GM19455 (cell line): ENCODE data around the gene SAPCD1.
"Not testable (repeated sequence)": the region's sequence is repeated elsewhere in the genome, so short reads cannot be mapped to it uniquely, and the experiment has no call there.

Experiments
- ATAC-seq: cut with Tn5 transposase; IDR thresholded peaks from one replicate; pipeline ENCODE4 v1.9.1; 2021; ENCODE audit not compliant: unreplicated experiment

The SAPCD1 gene

DNA sequence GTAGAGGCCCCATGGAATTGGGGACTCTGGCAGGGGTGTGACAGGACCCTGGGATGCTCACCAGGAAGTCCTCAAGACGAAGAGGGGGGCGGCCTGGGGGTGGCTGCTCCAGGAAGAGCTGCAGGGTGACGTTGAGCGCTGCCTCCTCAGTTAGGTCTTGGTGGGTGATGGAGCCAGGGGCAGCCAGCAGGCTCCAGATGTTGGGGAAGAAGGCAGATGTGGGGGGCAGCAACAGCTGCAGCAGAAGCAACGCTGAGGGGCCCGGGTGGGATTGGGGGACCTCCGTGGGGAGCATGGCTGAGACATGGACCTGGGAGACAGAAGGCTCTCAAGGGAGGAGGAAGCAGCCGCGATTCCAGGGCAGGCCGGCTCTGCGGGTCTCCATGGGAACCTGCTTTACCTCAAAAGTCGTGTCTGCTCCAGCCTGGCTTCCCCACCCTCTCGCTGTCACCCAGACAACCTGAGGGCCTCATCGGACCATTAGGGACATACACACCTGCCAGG is 14.1 kb downstream of the SAPCD1 start:
- no peak for ATAC-seq

DNA sequence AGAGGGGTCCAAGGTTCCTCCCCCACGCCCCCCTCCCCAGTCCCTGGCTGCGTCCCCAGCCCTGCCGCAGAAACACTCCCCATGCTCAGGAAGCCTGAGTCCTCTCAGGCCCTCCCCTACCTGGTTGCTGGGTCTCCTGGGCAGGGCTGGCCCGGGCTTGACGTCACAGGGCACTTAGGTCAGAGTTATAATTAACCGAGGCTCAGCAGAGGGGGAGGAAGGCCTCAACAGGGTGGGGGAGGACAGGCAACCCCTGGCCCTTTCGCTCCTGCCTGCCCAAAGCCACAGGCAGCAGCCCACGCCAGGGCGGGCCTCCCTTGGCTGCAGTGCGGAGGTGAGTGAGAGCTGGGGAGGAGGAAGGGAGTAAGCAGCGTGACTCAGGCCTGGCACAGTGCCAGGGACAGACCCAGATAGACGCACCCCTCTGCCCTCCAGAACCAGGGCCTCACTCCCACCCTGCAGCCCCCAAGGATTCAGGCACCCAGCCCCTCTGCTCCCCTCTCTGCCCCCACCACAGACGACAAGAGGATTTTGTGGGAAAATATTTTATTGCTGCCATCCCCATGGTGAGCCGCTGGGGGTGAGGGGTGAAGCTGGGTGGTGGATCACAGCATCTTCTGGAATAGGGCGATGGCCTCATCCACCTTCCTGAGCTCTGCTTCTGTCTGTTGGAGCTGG is 14.7 kb downstream of the SAPCD1 start, which contains the start of gene VWA7:
Gene VWA7, minus strand, starts transcription at position 340 of the 678 bp plus-strand sequence. CDS start 549 bp downstream, outside the sequence.
- no peak for ATAC-seq

DNA sequence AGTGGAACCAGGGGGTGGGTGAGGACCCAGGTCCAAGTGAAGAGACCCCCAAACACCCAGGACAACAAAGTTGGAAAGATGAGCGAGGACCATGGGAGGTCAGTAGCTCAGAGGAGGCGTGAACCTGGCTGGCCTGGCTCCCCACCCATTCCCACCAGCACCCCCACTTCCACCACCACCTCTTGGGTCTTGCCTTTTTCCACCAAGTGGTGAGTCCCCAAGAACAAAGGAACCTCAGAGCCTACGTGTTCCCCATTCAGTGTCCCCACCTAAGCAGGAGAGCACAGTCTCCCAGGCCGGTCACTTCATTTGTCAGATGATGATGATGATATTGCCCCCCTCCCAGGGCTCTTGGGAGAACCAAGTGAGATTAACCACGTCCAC is 15.2 kb downstream of the SAPCD1 start:
- ATAC-seq, result no peak

- ATAC-seq, result no peak
Observed at GRCh38 chr6:31778193-31778592, 15.7 kb downstream of the SAPCD1 start.

DNA sequence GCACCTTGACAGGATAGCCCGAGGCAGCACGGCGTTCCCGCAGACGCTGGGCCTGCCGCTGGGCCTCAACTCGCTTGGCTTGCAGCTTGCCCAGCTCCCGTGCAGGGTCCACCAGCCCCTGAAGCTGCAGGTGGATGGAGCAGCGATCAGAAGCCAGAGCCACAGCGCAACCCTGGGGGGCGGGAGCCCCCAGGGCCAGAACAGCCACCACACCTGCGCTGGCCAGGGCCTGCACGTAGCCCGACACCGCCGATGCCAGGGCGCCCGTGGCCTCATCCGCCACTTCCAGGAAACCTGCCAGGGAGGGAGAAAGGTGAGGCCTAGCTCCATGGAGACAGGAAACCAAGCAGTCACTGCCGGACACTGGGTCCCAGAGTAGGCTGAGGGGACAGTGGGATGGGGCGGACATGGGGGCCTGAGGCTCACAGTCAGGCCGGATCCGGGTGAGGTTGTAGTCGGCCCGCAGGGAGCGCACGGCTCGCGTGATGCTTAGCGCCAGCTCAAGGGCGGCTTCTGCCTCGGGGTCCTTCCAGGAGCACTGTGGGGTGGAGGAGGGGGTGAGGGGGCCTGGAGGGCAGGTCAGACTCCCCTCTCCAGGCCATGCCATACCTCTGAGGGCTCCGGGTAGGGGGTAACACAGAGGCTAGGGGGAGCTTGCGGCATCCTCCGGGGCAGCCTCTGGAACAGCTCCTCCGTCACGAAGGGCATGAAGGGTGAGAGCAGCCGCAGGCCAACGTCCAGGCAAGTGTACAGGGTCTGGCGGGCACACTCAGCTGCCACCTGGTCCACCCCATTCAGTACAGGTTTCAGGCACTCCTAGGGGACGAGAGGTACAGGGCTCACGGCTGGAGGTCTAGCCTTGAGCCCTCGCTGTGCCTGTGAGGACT is 16.8 kb downstream of the SAPCD1 start:
- no peak for ATAC-seq

DNA sequence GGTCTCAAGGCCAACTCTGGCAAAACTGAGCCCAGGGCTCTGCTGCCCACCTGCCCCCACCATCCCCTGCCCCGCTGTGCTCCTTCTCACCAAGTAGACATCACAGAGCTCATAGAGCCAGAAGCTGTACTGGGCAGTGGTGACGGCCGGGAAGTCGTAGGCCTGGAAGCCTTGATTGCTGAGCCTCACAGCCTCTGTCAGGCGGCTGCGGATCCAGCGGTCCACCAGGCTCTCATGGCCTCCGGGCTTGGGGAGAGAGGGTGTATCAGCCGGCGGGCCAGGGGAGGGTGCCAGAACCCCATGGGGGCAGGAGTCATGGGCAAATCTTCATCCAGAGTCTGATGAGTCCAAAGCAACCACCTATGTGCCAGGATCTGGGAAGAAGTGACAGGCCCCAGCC is 17.5 kb downstream of the SAPCD1 start:
- no peak for ATAC-seq

GRCh38 chr6:31780507-31781243 is 18.2 kb downstream of the SAPCD1 start:
- ATAC-seq, result no peak

DNA sequence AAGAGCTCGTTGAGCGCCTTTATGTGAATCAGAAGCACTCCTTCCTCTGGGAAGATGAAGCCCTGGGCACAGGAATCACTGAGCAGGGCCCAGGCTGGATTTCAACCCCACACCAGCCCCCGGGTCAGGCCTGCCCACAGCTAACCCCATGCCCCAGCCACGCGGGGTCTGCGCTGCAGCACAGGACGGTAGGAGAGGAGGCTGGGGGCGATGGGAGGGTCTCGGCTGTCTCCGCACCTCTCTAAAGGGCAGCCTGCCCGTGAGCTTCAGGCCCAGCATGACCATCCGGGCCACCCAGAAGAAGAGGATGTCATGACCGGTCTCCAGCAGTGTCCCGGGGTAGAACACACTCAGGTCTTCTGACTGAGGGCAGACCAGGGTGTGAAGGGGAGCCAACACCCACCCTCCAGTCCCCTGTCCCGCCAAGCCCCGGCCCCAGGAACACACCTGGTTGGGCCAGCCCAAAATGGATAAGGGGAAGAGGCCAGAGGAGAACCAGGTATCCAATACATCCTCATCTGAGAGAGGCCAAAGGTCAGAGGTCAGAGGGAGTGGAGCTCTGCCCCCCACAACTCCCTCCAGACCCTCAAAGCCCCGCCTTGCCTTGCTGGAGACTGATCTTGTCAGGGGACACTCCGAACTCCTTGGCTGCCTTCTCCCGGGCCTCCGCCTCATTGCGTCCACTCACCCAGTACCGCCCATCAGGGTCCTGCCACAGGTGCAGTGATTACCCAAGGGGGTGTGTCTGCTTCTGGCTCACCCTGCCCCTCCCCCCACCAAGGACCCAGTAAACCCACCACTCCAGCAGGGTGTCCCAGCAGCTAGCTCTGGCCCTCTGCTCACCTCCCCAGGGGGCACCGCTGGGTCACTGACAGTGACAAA is 19.0 kb downstream of the SAPCD1 start:
- no peak for ATAC-seq

GRCh38 chr6:31782126-31782855 is 19.8 kb downstream of the SAPCD1 start:
- no peak for ATAC-seq

GRCh38 chr6:31784098-31784925 is 21.9 kb downstream of the SAPCD1 start:
- ATAC-seq, result no peak

GRCh38 chr6:31785475-31785874 is 23.0 kb downstream of the SAPCD1 start:
- no peak for ATAC-seq

- no peak for ATAC-seq
Observed at GRCh38 chr6:31791324-31792089, 29.1 kb downstream of the SAPCD1 start.

- ATAC-seq, result no peak
Observed at GRCh38 chr6:31792090-31792374, 29.6 kb downstream of the SAPCD1 start.

DNA sequence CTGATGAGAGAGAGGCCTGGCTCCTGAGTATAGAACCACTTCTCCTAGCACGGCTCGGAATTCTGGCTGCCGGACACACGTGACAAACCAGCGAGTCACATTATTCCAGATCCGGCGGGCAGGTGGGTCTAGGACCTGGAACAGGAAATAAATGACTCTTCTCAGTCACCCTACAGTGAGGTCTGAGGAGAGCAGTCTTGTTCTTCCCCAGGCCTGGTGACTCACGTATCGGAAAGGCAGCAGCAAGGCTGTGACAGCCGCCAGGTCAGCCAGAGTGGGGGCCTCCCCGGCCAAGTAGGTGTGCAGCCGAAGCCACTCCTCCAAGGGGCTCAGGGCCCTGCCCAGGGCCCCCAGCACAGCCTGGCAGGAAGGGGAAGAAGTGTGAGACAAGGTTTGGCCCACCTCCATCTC is 30.3 kb downstream of the SAPCD1 start:
- ATAC-seq, result no peak

DNA sequence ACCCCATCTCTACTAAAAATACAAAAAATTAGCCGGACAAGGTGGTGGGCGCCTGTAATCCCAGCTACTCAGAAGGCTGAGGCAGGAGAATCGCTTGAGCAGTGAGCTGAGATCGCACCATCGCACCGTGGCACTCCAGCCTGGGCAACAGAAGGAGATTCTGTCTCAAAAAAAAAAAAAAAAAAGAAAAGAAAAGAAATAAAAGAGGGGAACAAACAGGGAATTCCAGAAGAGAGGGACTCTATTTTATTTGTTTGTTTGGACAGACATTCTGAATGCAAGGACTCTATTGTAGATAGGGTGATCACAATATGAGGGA is 31.4 kb downstream of the SAPCD1 start:
- ATAC-seq, result not testable (repeated sequence)

DNA sequence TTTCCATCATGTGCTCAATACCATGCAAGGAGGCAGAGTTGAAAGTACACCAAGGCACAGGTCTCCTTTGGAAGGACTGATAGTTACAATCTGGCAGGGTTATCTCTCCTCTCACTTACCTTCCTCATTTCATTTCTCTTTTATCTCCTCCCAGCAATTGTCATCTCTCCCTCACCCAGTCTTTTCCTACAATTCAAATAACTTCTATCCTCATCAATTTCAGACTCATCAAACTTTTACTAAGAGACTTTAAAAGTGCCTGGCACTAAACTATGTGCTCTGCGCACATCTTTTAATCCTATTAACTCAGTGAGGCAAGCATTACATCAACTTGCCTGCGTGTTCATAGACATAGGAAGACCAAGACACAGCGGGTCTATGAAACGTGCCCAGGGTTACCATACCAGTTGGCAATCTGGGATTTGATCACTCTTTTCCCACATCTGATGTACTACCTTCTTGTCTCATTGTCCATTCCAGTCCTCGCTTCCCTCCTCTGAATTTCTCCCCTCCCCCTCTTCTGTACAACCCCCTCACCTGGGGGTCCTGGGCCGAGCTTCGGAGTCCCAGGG is 31.9 kb downstream of the SAPCD1 start:
- ATAC-seq, result no peak

- peak; percentile 16 for ATAC-seq
Observed at GRCh38 chr6:31794866-31795615, 32.6 kb downstream of the SAPCD1 start.
